ENCODE data around the gene SLC25A25. TPM values are rescaled to one million over a fixed set of nuclear protein-coding genes. Genes with fewer than 3 reads are reported as not detected.

Gene SLC25A25
- total RNA-seq, 1 experiment from 2014 or later, result 15.5 TPM

- ChIA-PET POLR2A (no interaction called here), CTCF (interaction anchor here (0.8 kb wide), 1 partner anchor 249 kb away, joined by 3 read pairs; no protein-coding TSS in a partner anchor)
- intact Hi-C loops (cut with micrococcal nuclease), result no loop called here
- Mint-ChIP-seq H3K4me1 (ENCODE audit: insufficient read depth, unreplicated experiment) (peaks cover 29% of the 10 kb centered on the region), H3K27me3 (ENCODE audit: insufficient read depth, unreplicated experiment) (no peaks in the 10 kb centered on the region), H3K4me3 (ENCODE audit: unreplicated experiment) (no peak overlapping the region), H3K36me3 (ENCODE audit: insufficient read depth, unreplicated experiment) (no peaks in the 10 kb centered on the region), H3K27ac (ENCODE audit: low read depth, unreplicated experiment) (peak overlapping the region; percentile 54), H3K9me3 (ENCODE audit: unreplicated experiment) (no peaks in the 10 kb centered on the region)
- BruUV-seq (replicated peaks), result no TSS peak
- no peak for DNase-seq (ENCODE audit: unreplicated experiment)
- no peak for TF ChIP-seq CTCF (IDR thresholded peaks at IDR 0.05; ENCODE audit: unreplicated experiment)
Measured at GRCh38 chr9:128153060-128153946, 85.3 kb downstream of the SLC25A25 start.

GRCh38 chr9:128153947-128154695 lies 86.1 kb downstream of the SLC25A25 start:
- peaks cover 22% of the 10 kb centered on the region for H3K4me1 Mint-ChIP-seq (ENCODE audit: insufficient read depth, unreplicated experiment)
- no peak overlapping the region for H3K27ac Mint-ChIP-seq (ENCODE audit: low read depth, unreplicated experiment)
- TF ChIP-seq CTCF (IDR thresholded peaks at IDR 0.05; ENCODE audit: unreplicated experiment), result no peak
- DNase-seq (ENCODE audit: unreplicated experiment), result no peak
- ChIA-PET CTCF (interaction anchor here (0.8 kb wide), 1 partner anchor 250 kb away, joined by 3 read pairs; no protein-coding TSS in a partner anchor), POLR2A (no interaction called here)
- no peak overlapping the region for H3K4me3 Mint-ChIP-seq (ENCODE audit: unreplicated experiment)
- H3K36me3 Mint-ChIP-seq (ENCODE audit: insufficient read depth, unreplicated experiment), result no peaks in the 10 kb centered on the region
- H3K9me3 Mint-ChIP-seq (ENCODE audit: unreplicated experiment), result no peaks in the 10 kb centered on the region
- H3K27me3 Mint-ChIP-seq (ENCODE audit: insufficient read depth, unreplicated experiment), result no peaks in the 10 kb centered on the region
- no TSS peak for BruUV-seq (replicated peaks)
- intact Hi-C loops (cut with micrococcal nuclease), result no loop called here

GRCh38 chr9:128155736-128156500 lies 87.9 kb downstream of the SLC25A25 start:
- H3K4me3 Mint-ChIP-seq (ENCODE audit: unreplicated experiment), result no peak overlapping the region
- intact Hi-C loops (cut with micrococcal nuclease), result no loop called here

More at GRCh38 chr9:128155736-128156500, 87.9 kb downstream of the SLC25A25 start:
- BruUV-seq (replicated peaks), result no TSS peak
- TF ChIP-seq CTCF (IDR thresholded peaks at IDR 0.05; ENCODE audit: unreplicated experiment), result no peak
- H3K36me3 Mint-ChIP-seq (ENCODE audit: insufficient read depth, unreplicated experiment), result no peaks in the 10 kb centered on the region
- no peak overlapping the region for H3K27ac Mint-ChIP-seq (ENCODE audit: low read depth, unreplicated experiment)
- H3K27me3 Mint-ChIP-seq (ENCODE audit: insufficient read depth, unreplicated experiment), result no peaks in the 10 kb centered on the region
- peaks cover 9% of the 10 kb centered on the region for H3K4me1 Mint-ChIP-seq (ENCODE audit: insufficient read depth, unreplicated experiment)
- POLR2A ChIA-PET, result no interaction called here
- CTCF ChIA-PET, result interaction anchor here (0.5 to 0.6 kb wide), 4 partner anchors 13 to 725 kb away, joined by 3 to 4 read pairs (median 4); partner anchors contain the start of gene CIZ1
- DNase-seq (ENCODE audit: unreplicated experiment), result no peak
- no peaks in the 10 kb centered on the region for H3K9me3 Mint-ChIP-seq (ENCODE audit: unreplicated experiment)

Other genes with a start within 250 kb of the SLC25A25 start
- 19.2 and 22.1 TPM in 2 replicates for gene ENG, start 213.6 kb upstream of the SLC25A25 start, total RNA-seq (2022)
- 75.9 and 94.3 TPM in 2 replicates for gene AK1, start 190.6 kb upstream of the SLC25A25 start, total RNA-seq (2022)
- 16.5 and 17.6 TPM in 2 replicates for gene ST6GALNAC6, start 168.6 kb upstream of the SLC25A25 start, total RNA-seq (2022)
- gene ST6GALNAC4, start 151.2 kb upstream of the SLC25A25 start, total RNA-seq (2022), result 36.3 and 39.5 TPM in 2 replicates
- gene PIP5KL1, start 137.5 kb upstream of the SLC25A25 start, total RNA-seq (2022), result 4.0 and 5.7 TPM in 2 replicates
- 41.5 and 41.8 TPM in 2 replicates for gene DPM2, start 130.4 kb upstream of the SLC25A25 start, total RNA-seq (2022)
- gene EEIG1, start 87.2 kb upstream of the SLC25A25 start, total RNA-seq (2022), result 17.5 and 23.9 TPM in 2 replicates
- gene NAIF1, start 912 bp upstream of the SLC25A25 start, total RNA-seq (2022), result 15.8 and 17.1 TPM in 2 replicates
- gene PTGES2, start 59.5 kb downstream of the SLC25A25 start, total RNA-seq (2022), result 114 and 130 TPM in 2 replicates
- gene LCN2, start 81.2 kb downstream of the SLC25A25 start, total RNA-seq (2022), result 7.7 and 41.6 TPM in 2 replicates
- gene BBLN, start 92.0 kb downstream of the SLC25A25 start, total RNA-seq (2022), result 68.6 and 70.4 TPM in 2 replicates
- gene CIZ1, start 123.3 kb downstream of the SLC25A25 start, total RNA-seq (2022), result 133 and 151 TPM in 2 replicates
- gene DNM1, start 135.1 kb downstream of the SLC25A25 start, total RNA-seq (2022), result 0.98 and 2.0 TPM in 2 replicates
- gene GOLGA2, start 207.8 kb downstream of the SLC25A25 start, total RNA-seq (2022), result 124 and 147 TPM in 2 replicates
- gene SWI5, start 208.0 kb downstream of the SLC25A25 start, total RNA-seq (2022), result 27.7 and 39.0 TPM in 2 replicates